ENCODE results near the gene TM4SF18. TPM values are rescaled to one million over a fixed set of nuclear protein-coding genes. Genes with fewer than 3 reads are reported as not detected.
A peak's percentile ranks its signal among the peaks of the same experiment; 100 is the strongest.

Gene TM4SF18
- total RNA-seq, 1 donor from 2014 or later: 7.7 TPM

GRCh38 chr3:149330609-149331331, 2.7 kb downstream of the TM4SF18 start:
- peak; percentile 44 for DNase-seq (ENCODE audit: low spot score)

- DNase-seq (ENCODE audit: low spot score): no peak
These were observed 6.3 kb downstream of the TM4SF18 start for GRCh38 chr3:149327156-149327555.

GRCh38 chr3:149325581-149325980, 7.9 kb downstream of the TM4SF18 start:
- no peak for DNase-seq (ENCODE audit: low spot score)

GRCh38 chr3:149324332-149324731, 9.1 kb downstream of the TM4SF18 start:
- DNase-seq (ENCODE audit: low spot score): no peak

GRCh38 chr3:149321640-149322039, 11.8 kb downstream of the TM4SF18 start:
- DNase-seq (ENCODE audit: low spot score): no peak

- DNase-seq (ENCODE audit: low spot score): no peak
These were observed 12.3 kb downstream of the TM4SF18 start for GRCh38 chr3:149321136-149321535.

GRCh38 chr3:149319750-149320149, 13.7 kb downstream of the TM4SF18 start:
- DNase-seq (ENCODE audit: low spot score): no peak

- DNase-seq (ENCODE audit: low spot score): no peak
These were observed 16.4 kb downstream of the TM4SF18 start for GRCh38 chr3:149317072-149317471.

- DNase-seq (ENCODE audit: low spot score): peak; percentile 33
These were observed 17.0 kb downstream of the TM4SF18 start for GRCh38 chr3:149316437-149316836.

- DNase-seq (ENCODE audit: low spot score): no peak
These were observed 17.7 kb downstream of the TM4SF18 start for GRCh38 chr3:149315694-149316093.

GRCh38 chr3:149314807-149315578, 18.4 kb downstream of the TM4SF18 start:
- no peak for DNase-seq (ENCODE audit: low spot score)

- no peak for DNase-seq (ENCODE audit: low spot score)
These were observed 19.9 kb downstream of the TM4SF18 start for GRCh38 chr3:149313542-149313941.

- no peak for DNase-seq (ENCODE audit: low spot score)
These were observed 22.5 kb downstream of the TM4SF18 start for GRCh38 chr3:149310796-149311534.

GRCh38 chr3:149307435-149307783, 26.0 kb downstream of the TM4SF18 start:
- DNase-seq (ENCODE audit: low spot score): no peak

- no peak for DNase-seq (ENCODE audit: low spot score)
These were observed 26.5 kb downstream of the TM4SF18 start for GRCh38 chr3:149306751-149307434.

- DNase-seq (ENCODE audit: low spot score): no peak
These were observed 28.1 kb downstream of the TM4SF18 start for GRCh38 chr3:149305376-149305775.

- peak; percentile 52 for DNase-seq (ENCODE audit: low spot score)
These were observed 33.3 kb downstream of the TM4SF18 start for GRCh38 chr3:149299938-149300801.

- DNase-seq (ENCODE audit: low spot score): no peak
These were observed 36.5 kb downstream of the TM4SF18 start for GRCh38 chr3:149296972-149297371.

GRCh38 chr3:149292666-149293065, 40.8 kb downstream of the TM4SF18 start:
- DNase-seq (ENCODE audit: low spot score): no peak

- no peak for DNase-seq (ENCODE audit: low spot score)
These were observed 42.3 kb downstream of the TM4SF18 start for GRCh38 chr3:149291178-149291577.

GRCh38 chr3:149288655-149289054, 44.8 kb downstream of the TM4SF18 start:
- no peak for DNase-seq (ENCODE audit: low spot score)

Measured in mucosa of gallbladder (tissue), 1 donor.